K562 (cell line): ENCODE results near the gene DNAL4. TPM values are rescaled to one million over a fixed set of nuclear protein-coding genes. Genes with fewer than 3 reads are reported as not detected.

Source experiments
- COPS2 ChIP-seq: fragments of 450-650 bp; conservative IDR thresholded peaks from 2 replicates; pipeline ENCODE4 v1.6.1; 2016; ENCODE audit warnings: mild to moderate bottlenecking, moderate library complexity
- ETS2 ChIP-seq: IDR thresholded peaks from 2 replicates; pipeline ENCODE4 v1.6.1; 2016; ENCODE audit warnings: borderline replicate concordance, missing genetic modification characterization, mild to moderate bottlenecking, moderate library complexity, missing compliant biosample characterization; ENCODE audit not compliant: poor library complexity, severe bottlenecking
- HDAC3 ChIP-seq: fragments of 450-650 bp; IDR thresholded peaks from 2 replicates; pipeline ENCODE4 v1.6.1; 2018; ENCODE audit warnings: borderline replicate concordance, mild to moderate bottlenecking, moderate library complexity; ENCODE audit not compliant: partially characterized antibody
- HDAC8 ChIP-seq: fragments of 450-650 bp; IDR thresholded peaks from 2 replicates; pipeline ENCODE4 v1.6.1; 2016; ENCODE audit warnings: mild to moderate bottlenecking, missing genetic modification characterization, moderate library complexity, missing compliant biosample characterization
- HLTF ChIP-seq: fragments of 450-650 bp; IDR thresholded peaks from 2 replicates; pipeline ENCODE4 v1.6.1; 2016
- LARP7 ChIP-seq: fragments of 450-650 bp; IDR thresholded peaks from 2 replicates; pipeline ENCODE4 v1.6.1; 2016
- POLR2AphosphoS5 ChIP-seq: IDR thresholded peaks from 2 replicates; pipeline ENCODE4 v1.6.1; 2011; ENCODE audit warnings: mild to moderate bottlenecking, low read depth, low read length, moderate library complexity; ENCODE audit not compliant: control insufficient read depth, insufficient read depth
- PRPF4 ChIP-seq: fragments of 200-400 bp; formaldehyde crosslinking; IDR thresholded peaks from one replicate; pipeline ENCODE4 v1.6.1; 2017; ENCODE audit warnings: low read length, low read depth, mild to moderate bottlenecking; ENCODE audit not compliant: insufficient read depth, poor library complexity, severe bottlenecking
- PTBP1 ChIP-seq: fragments of 200-400 bp; formaldehyde crosslinking; IDR thresholded peaks from 2 replicates; pipeline ENCODE4 v1.6.1; 2017; ENCODE audit warnings: low read depth, low read length
- RBBP5 ChIP-seq: fragments of 200-600 bp; sonication (generic); IDR thresholded peaks from 2 replicates; pipeline ENCODE4 v1.6.1; 2012; ENCODE audit warnings: borderline replicate concordance, mild to moderate bottlenecking, low read length, control low read depth, inconsistent platforms; ENCODE audit not compliant: insufficient read depth, poor library complexity, severe bottlenecking
- SFPQ ChIP-seq: fragments of 200-400 bp; formaldehyde crosslinking; IDR thresholded peaks from 2 replicates; pipeline ENCODE4 v1.6.1; 2017; ENCODE audit warnings: mild to moderate bottlenecking, low read depth, low read length, moderate library complexity
- TFAP4 ChIP-seq: sonication (generic); formaldehyde crosslinking; IDR thresholded peaks from 2 replicates; pipeline ENCODE4 v1.8.0; 2022; ENCODE audit warnings: missing genetic modification reagents, mild to moderate bottlenecking, moderate library complexity, borderline replicate concordance
- YBX1 ChIP-seq: fragments of 450-650 bp; IDR thresholded peaks from 2 replicates; pipeline ENCODE4 v1.7.1; 2016; ENCODE audit warnings: mild to moderate bottlenecking
- ZBTB17 ChIP-seq: fragments of 450-650 bp; formaldehyde crosslinking; IDR thresholded peaks from 2 replicates; pipeline ENCODE4 v1.4.0; 2020; ENCODE audit warnings: mild to moderate bottlenecking
- ZC3H4 ChIP-seq: sonication (generic); formaldehyde crosslinking; IDR thresholded peaks from 2 replicates; pipeline ENCODE4 v1.9.0; 2021; ENCODE audit warnings: missing genetic modification reagents, borderline replicate concordance
- ZNF146 ChIP-seq: IDR thresholded peaks from one replicate; pipeline ENCODE4 v1.6.1; 2018; ENCODE audit warnings: missing compliant biosample characterization; ENCODE audit not compliant: unreplicated experiment
- ZNF444 ChIP-seq: fragments of 250-450 bp; sonication (Bioruptor Pico); IDR thresholded peaks from 2 replicates; pipeline ENCODE4 v1.4.0; 2020; ENCODE audit warnings: mild to moderate bottlenecking, moderate library complexity
- ZNF639 ChIP-seq, 2 experiments: fragments of 200-800 bp in 1 of 2; sonication (Bioruptor generic) in 1 of 2; sonication (generic) in 1 of 2; formaldehyde crosslinking in 1 of 2; IDR thresholded peaks in 1 of 2; conservative IDR thresholded peaks in 1 of 2; 2 replicates each; pipeline versions ENCODE4 v1.5.0 to v1.6.1; 2016 to 2020; ENCODE audit warnings: missing compliant biosample characterization in 1 of 2, missing genetic modification characterization in 1 of 2, missing genetic modification reagents in 1 of 2
- ZNF696 ChIP-seq: fragments of 250-450 bp; sonication (Bioruptor Pico); conservative IDR thresholded peaks from 2 replicates; pipeline ENCODE4 v1.4.0; 2020; ENCODE audit warnings: mild to moderate bottlenecking, moderate library complexity
- ZNF780A ChIP-seq: fragments of 250-450 bp; sonication (Bioruptor Pico); IDR thresholded peaks from 2 replicates; pipeline ENCODE4 v1.5.0; 2021; ENCODE audit warnings: mild to moderate bottlenecking
- polyA plus RNA-seq, 8 experiments: library from polyadenylated mRNA; depleted of rRNA in 4 of 8; stranded (reverse) in 5 of 8; unstranded in 3 of 8; fragments of >200 nt; fragmentation: Nextera tagmentation in 2 of 8; fragmentation: Illumina TruSeq in 1 of 8; extraction: Ambion mirVana in 2 of 8; extraction: Trizol in 1 of 8; gene quantifications; 2 replicates each; pipeline versions ENCODE4 v1.2.1 to v1.2.3, GENCODE V29; 2011 to 2014; ENCODE audit warnings: inconsistent platforms in 1 of 8, missing spikeins in 1 of 8
- total RNA-seq, 7 experiments: library from RNA; depleted of rRNA in 6 of 7; stranded (reverse); fragments of >200 nt in 6 of 7; fragmentation: Illumina TruSeq in 2 of 7; extraction: Trizol in 2 of 7; gene quantifications; 2 replicates each; pipeline versions ENCODE4 v1.2.1 to v1.2.3, GENCODE V29; 2011 to 2021; ENCODE audit warnings: low replicate concordance in 1 of 7
- TF ChIP-seq, protein P1 (sequence below): fragments of 250-450 bp; sonication (Bioruptor Pico); IDR thresholded peaks from 2 replicates; pipeline ENCODE4 v1.8.0; 2022; ENCODE audit warnings: moderate library complexity, mild to moderate bottlenecking, inconsistent platforms
- TF ChIP-seq, protein P2 (sequence below), 3 experiments: fragments of 200-800 bp in 1 of 3; sonication (Bioruptor generic) in 1 of 3; sonication (generic) in 1 of 3; formaldehyde crosslinking in 1 of 3; IDR thresholded peaks; 2 replicates each; pipeline versions ENCODE4 v1.6.1 to v1.8.0; 2016 to 2022; ENCODE audit warnings: mild to moderate bottlenecking in 2 of 3, missing compliant biosample characterization in 2 of 3, missing genetic modification characterization in 2 of 3, missing genetic modification reagents in 1 of 3

DNAL4 gene
- total and polyA plus RNA-seq, 9 of the 15 experiments (the other 6 are each of a cell fraction or from before 2014, with no cell fraction given) = 0.20 to 9.4 (median 5.2) TPM

- TF ChIP-seq ZNF146 (CRISPR knock-in tag) (no peak), POLR2AphosphoS5 (no peak), ZNF444 (CRISPR knock-in tag) (no peak), ETS2 (tag) (no peak), ZNF639 (CRISPR knock-in tag; conservative IDR thresholded peaks at IDR 0.05 in 1 of 2, IDR thresholded peaks at IDR 0.05 in 1 of 2) (no peak), ZNF696 (CRISPR knock-in tag) (no peak), COPS2 (no peak), HDAC8 (no peak), HDAC3 (no peak), ZC3H4 (CRISPR knock-in tag) (no peak), PTBP1 (no peak), HLTF (no peak), TFAP4 (CRISPR knock-in tag) (no peak), ZBTB17 (CRISPR knock-in tag) (no peak), LARP7 (no peak), RBBP5 (peak; percentile 35), YBX1 (no peak), SFPQ (no peak), ZNF780A (no peak), PRPF4 (no peak)
- TF ChIP-seq, protein P1, sequence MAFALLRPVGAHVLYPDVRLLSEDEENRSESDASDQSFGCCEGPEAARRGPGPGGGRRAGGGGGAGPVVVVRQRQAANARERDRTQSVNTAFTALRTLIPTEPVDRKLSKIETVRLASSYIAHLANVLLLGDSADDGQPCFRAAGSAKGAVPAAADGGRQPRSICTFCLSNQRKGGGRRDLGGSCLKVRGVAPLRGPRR (CRISPR knock-in tag) = no peak
- TF ChIP-seq, protein P2, sequence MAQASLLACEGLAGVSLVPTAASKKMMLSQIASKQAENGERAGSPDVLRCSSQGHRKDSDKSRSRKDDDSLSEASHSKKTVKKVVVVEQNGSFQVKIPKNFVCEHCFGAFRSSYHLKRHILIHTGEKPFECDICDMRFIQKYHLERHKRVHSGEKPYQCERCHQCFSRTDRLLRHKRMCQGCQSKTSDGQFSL (CRISPR knock-in tag; IDR thresholded peaks at IDR 0.05) = no peak
- TF ChIP-seq, protein P2 (tag; IDR thresholded peaks at IDR 0.05) = no peak
Observed at GRCh38 chr22:38843201-38843656, 49.3 kb upstream of the DNAL4 start (continued).
